ENCODE data around the gene DNAJC4. TPM values are rescaled to one million over a fixed set of nuclear protein-coding genes. Genes with fewer than 3 reads are reported as not detected.

DNAJC4 gene
- total RNA-seq, 1 experiment from 2014 or later: 24.2 TPM

- H3K27me3 Mint-ChIP-seq (ENCODE audit: low read depth): no peaks in the 10 kb centered on the region
- Histone ChIP-seq H2AK5ac (ENCODE audit: insufficient read length, low read length) (no peak overlapping the region), H3K23ac (ENCODE audit: insufficient read length, low read depth, low read length) (no peak overlapping the region), H3K9me3 (ENCODE audit: control insufficient read depth, low read depth, low read length) (no peaks in the 10 kb centered on the region), H3K27ac (ENCODE audit: insufficient read length, low read depth, low read length) (no peak overlapping the region), H2BK15ac (ENCODE audit: low read depth, low read length) (no peak overlapping the region), H3K9ac (ENCODE audit: extremely low read depth, insufficient read length, low read length) (no peak overlapping the region), H3K14ac (ENCODE audit: insufficient read depth, low read length) (no peak overlapping the region), H3K4ac (ENCODE audit: low read depth, low read length) (no peak overlapping the region), H3K79me2 (ENCODE audit: insufficient read depth, low read length) (no peaks in the 10 kb centered on the region), H2BK20ac (ENCODE audit: low read depth, low read length, poor library complexity, severe bottlenecking) (no peak overlapping the region), H4K91ac (ENCODE audit: insufficient read length, low read depth, low read length) (no peak overlapping the region), H4K8ac (replicated peaks; ENCODE audit: insufficient read length, low read depth, low read length) (no peak overlapping the region), H3K4me2 (ENCODE audit: insufficient read depth, insufficient read length, low read length) (no peak overlapping the region), H3K79me1 (ENCODE audit: insufficient read depth, low read depth, low read length, poor library complexity, severe bottlenecking) (no peaks in the 10 kb centered on the region), H2BK5ac (ENCODE audit: insufficient read length, low read length) (no peak overlapping the region), H3T11ph (ENCODE audit: low read length) (no peak overlapping the region), H3K18ac (ENCODE audit: insufficient read length, low read depth, low read length) (no peak overlapping the region), H4K20me1 (ENCODE audit: control insufficient read depth, insufficient read depth, insufficient read length) (no peaks in the 10 kb centered on the region), H3K27me3 (ENCODE audit: insufficient read depth, low read length) (no peaks in the 10 kb centered on the region), H3K56ac (ENCODE audit: insufficient read length, low read depth, low read length) (no peak overlapping the region), H2BK120ac (ENCODE audit: low read depth, low read length, poor library complexity, severe bottlenecking) (no peak overlapping the region), H4K5ac (ENCODE audit: insufficient read length, low read depth, low read length) (no peak overlapping the region), H2BK12ac (ENCODE audit: insufficient read length, low read depth, low read length) (no peak overlapping the region), H3K23me2 (ENCODE audit: insufficient read length, low read depth, low read length, poor library complexity, severe bottlenecking) (no peaks in the 10 kb centered on the region), H3K4me1 (ENCODE audit: insufficient read depth, low read length) (no peaks in the 10 kb centered on the region), H2AFZ (ENCODE audit: low read length) (no peak overlapping the region)
- peaks cover 13 to 14% of the 10 kb centered on the region in 2 experiments for H3K4me1 Mint-ChIP-seq
- TF ChIP-seq CTCF (conservative IDR thresholded peaks at IDR 0.05): peak; percentile 78
- no peaks in the 10 kb centered on the region; a peak in 1 of 5 replicates for H3K9me3 Mint-ChIP-seq
- DNase-seq: peak; percentile 84
- WGBS (ENCODE audit: extremely low coverage, insufficient read length, low lambda C conversion rate): no CpG with 5 or more reads among the region's 7 CpGs
- peaks cover 41 to 78% (median 69%) of the 10 kb centered on the region in 3 experiments; a peak in 6 of 7 replicates for H3K36me3 Mint-ChIP-seq (ENCODE audit: insufficient read depth in 1 of 3, low read depth in 3 of 3)
- peak overlapping the region; percentile 62 to 91 (median 88); a peak in 5 of 7 replicates for H3K27ac Mint-ChIP-seq
- peak overlapping the region in 1 of 2 experiments; percentile 16; a peak in 3 of 5 replicates for H3K4me3 Mint-ChIP-seq
These were observed 25.8 kb upstream of the DNAJC4 start for GRCh38 chr11:64204464-64204989.

All from H9 (cell line).